Gastrocnemius medialis (tissue), 4 donors: ENCODE data around the gene DPM1.

Experiments
- POLR2A ChIP-seq, 2 donors: fragments of 450-650 bp; IDR thresholded peaks; one replicate each; pipeline ENCODE4 v1.6.1; 2017; ENCODE audit warnings: antibody characterized with exemption in 2 of 2, mild to moderate bottlenecking in 2 of 2, moderate library complexity in 2 of 2
- TF ChIP-seq, protein P1 (sequence below), 5 experiments: fragments of 450-650 bp in 3 of 5; fragments of 200-600 bp in 2 of 5; sonication (generic) in 2 of 5; IDR thresholded peaks in 4 of 5; conservative IDR thresholded peaks in 1 of 5; 1 replicate in 4 of 5; 2 replicates in 1 of 5; pipeline ENCODE4 v1.5.1; 2016 to 2019; ENCODE audit warnings: antibody characterized with exemption in 5 of 5, mild to moderate bottlenecking in 3 of 5, moderate library complexity in 3 of 5

DNA sequence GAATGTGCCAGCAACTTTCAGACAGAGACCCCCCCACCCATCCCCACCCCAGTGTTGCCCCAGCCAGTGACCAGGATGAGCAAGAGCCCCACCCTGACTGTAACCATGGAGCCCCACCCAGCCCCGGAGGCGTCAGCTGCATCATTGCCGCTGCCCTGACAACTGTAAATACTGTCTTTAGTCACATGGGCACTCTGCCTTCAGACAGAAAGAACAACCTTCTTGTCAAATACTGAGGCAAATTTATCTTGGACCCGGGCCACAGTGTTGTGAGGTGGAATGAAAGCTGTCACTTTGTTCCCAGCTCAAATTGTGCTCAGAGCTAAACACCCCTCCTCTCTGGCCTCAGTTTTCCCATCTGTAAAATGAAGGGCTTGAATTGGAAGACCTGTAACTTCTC lies 24.0 kb upstream of the DPM1 start:
- TF ChIP-seq, protein P1, sequence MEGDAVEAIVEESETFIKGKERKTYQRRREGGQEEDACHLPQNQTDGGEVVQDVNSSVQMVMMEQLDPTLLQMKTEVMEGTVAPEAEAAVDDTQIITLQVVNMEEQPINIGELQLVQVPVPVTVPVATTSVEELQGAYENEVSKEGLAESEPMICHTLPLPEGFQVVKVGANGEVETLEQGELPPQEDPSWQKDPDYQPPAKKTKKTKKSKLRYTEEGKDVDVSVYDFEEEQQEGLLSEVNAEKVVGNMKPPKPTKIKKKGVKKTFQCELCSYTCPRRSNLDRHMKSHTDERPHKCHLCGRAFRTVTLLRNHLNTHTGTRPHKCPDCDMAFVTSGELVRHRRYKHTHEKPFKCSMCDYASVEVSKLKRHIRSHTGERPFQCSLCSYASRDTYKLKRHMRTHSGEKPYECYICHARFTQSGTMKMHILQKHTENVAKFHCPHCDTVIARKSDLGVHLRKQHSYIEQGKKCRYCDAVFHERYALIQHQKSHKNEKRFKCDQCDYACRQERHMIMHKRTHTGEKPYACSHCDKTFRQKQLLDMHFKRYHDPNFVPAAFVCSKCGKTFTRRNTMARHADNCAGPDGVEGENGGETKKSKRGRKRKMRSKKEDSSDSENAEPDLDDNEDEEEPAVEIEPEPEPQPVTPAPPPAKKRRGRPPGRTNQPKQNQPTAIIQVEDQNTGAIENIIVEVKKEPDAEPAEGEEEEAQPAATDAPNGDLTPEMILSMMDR (IDR thresholded peaks at IDR 0.05 in 4 of 5, conservative IDR thresholded peaks at IDR 0.05 in 1 of 5) = no peak
- TF ChIP-seq POLR2A (IDR thresholded peaks at IDR 0.05) = no peak
